HEK293 (cell line): Measurements from ENCODE around the gene ZDHHC13.

Experiments
- CTCF ChIA-PET: fragments of 350-600 bp; formaldehyde crosslinking; extraction: SDS; loops from one replicate; lab custom pipeline; 2021; ENCODE audit warnings: antibody characterized with exemption; lab: Yijun Ruan, JAX
- POLR2A ChIA-PET: fragments of 300-600 bp; formaldehyde crosslinking; extraction: SDS; loops from one replicate; lab custom pipeline; 2020; ENCODE audit warnings: antibody characterized with exemption, inconsistent platforms; lab: Yijun Ruan, JAX
- H3K27ac ChIP-seq: fragments of 200-500 bp; sonication (Bioruptor generic); 2 replicates; pipeline ENCODE4 v1.5.1; 2014; ENCODE audit warnings: low read depth, low read length, control low read depth, inconsistent platforms; ENCODE audit errors: extremely low read depth
- H3K36me3 ChIP-seq, 2 experiments: fragments of 200-500 bp in 1 of 2; sonication (Bioruptor generic) in 1 of 2; 1 replicate in 1 of 2; 2 replicates in 1 of 2; pipeline ENCODE4 v1.5.1; 2014 to 2017; ENCODE audit warnings: inconsistent platforms in 2 of 2, low read length in 2 of 2; ENCODE audit not compliant: control insufficient read depth in 2 of 2, insufficient read depth in 1 of 2
- H3K4me1 ChIP-seq: fragments of 200-500 bp; sonication (Bioruptor generic); 2 replicates; pipeline ENCODE4 v1.5.1; 2014; ENCODE audit warnings: mild to moderate bottlenecking, low read length, inconsistent platforms; ENCODE audit not compliant: control insufficient read depth, insufficient read depth
- H3K4me3 ChIP-seq: 2 replicates; pipeline ENCODE4 v1.5.1; 2011; ENCODE audit warnings: low read depth, mild to moderate bottlenecking, control low read depth, low read length, moderate library complexity
- H3K9me3 ChIP-seq: fragments of 200-500 bp; sonication (Bioruptor generic); 2 replicates; pipeline ENCODE4 v1.5.1; 2014; ENCODE audit warnings: low read depth, low read length, inconsistent platforms; ENCODE audit not compliant: control insufficient read depth, insufficient read depth
- BCL6B ChIP-seq: fragments of 450-650 bp; formaldehyde crosslinking; IDR thresholded peaks from 2 replicates; pipeline ENCODE4 v1.5.1; 2017; ENCODE audit warnings: missing biosample characterization, missing genetic modification characterization
- MZF1 ChIP-seq: fragments of 450-650 bp; formaldehyde crosslinking; IDR thresholded peaks from 2 replicates; pipeline ENCODE4 v1.5.1; 2017; ENCODE audit warnings: missing biosample characterization, missing genetic modification characterization, borderline replicate concordance
- REPIN1 ChIP-seq: fragments of 450-650 bp; formaldehyde crosslinking; IDR thresholded peaks from 2 replicates; pipeline ENCODE4 v1.5.1; 2017; ENCODE audit warnings: missing biosample characterization, missing genetic modification characterization, low read depth
- ZFP37 ChIP-seq: fragments of 450-650 bp; formaldehyde crosslinking; IDR thresholded peaks from 2 replicates; pipeline ENCODE4 v1.5.1; 2016; ENCODE audit warnings: missing biosample characterization, missing genetic modification characterization
- ZNF140 ChIP-seq: fragments of 450-650 bp; formaldehyde crosslinking; IDR thresholded peaks from 2 replicates; pipeline ENCODE4 v1.5.1; 2016; ENCODE audit warnings: missing biosample characterization, missing genetic modification characterization
- ZNF148 ChIP-seq: fragments of 450-650 bp; formaldehyde crosslinking; IDR thresholded peaks from 2 replicates; pipeline ENCODE4 v1.5.0; 2017; ENCODE audit warnings: missing biosample characterization, missing genetic modification characterization, borderline replicate concordance
- ZNF211 ChIP-seq: fragments of 450-650 bp; formaldehyde crosslinking; IDR thresholded peaks from 2 replicates; pipeline ENCODE4 v1.5.1; 2016; ENCODE audit warnings: low read depth, missing biosample characterization, missing genetic modification characterization
- ZNF214 ChIP-seq: fragments of 450-650 bp; formaldehyde crosslinking; IDR thresholded peaks from 2 replicates; pipeline ENCODE4 v1.5.1; 2017; ENCODE audit warnings: missing biosample characterization, mild to moderate bottlenecking, missing genetic modification characterization, borderline replicate concordance
- ZNF518A ChIP-seq: fragments of 450-650 bp; formaldehyde crosslinking; conservative IDR thresholded peaks from 2 replicates; pipeline ENCODE4 v1.5.1; 2016; ENCODE audit warnings: low read depth, missing biosample characterization, missing genetic modification characterization
- ZNF529 ChIP-seq: fragments of 450-650 bp; formaldehyde crosslinking; IDR thresholded peaks from 2 replicates; pipeline ENCODE4 v1.5.1; 2017; ENCODE audit warnings: missing genetic modification characterization, missing biosample characterization; ENCODE audit not compliant: insufficient replicate concordance
- ZNF623 ChIP-seq: fragments of 450-650 bp; formaldehyde crosslinking; IDR thresholded peaks from 2 replicates; pipeline ENCODE4 v1.5.1; 2016; ENCODE audit warnings: missing biosample characterization, missing genetic modification characterization
- ZNF777 ChIP-seq: fragments of 450-650 bp; formaldehyde crosslinking; IDR thresholded peaks from 2 replicates; pipeline ENCODE4 v1.5.1; 2017; ENCODE audit warnings: missing biosample characterization, missing genetic modification characterization, borderline replicate concordance
- ZNF837 ChIP-seq: fragments of 450-650 bp; formaldehyde crosslinking; IDR thresholded peaks from 2 replicates; pipeline ENCODE4 v1.5.1; 2016; ENCODE audit warnings: missing biosample characterization, missing genetic modification characterization
- TF ChIP-seq, protein P1 (sequence below): fragments of 450-650 bp; formaldehyde crosslinking; IDR thresholded peaks from 2 replicates; pipeline ENCODE4 v1.5.1; 2016; ENCODE audit warnings: missing biosample characterization, missing genetic modification characterization

The ZDHHC13 gene

GRCh38 chr11:19199048-19199447 lies 82.1 kb downstream of the ZDHHC13 start:
- H3K27ac ChIP-seq: no peak overlapping the region
- ChIA-PET POLR2A (interaction anchor here (1.3 kb wide), 1 partner anchor 12 kb away, joined by 3 read pairs; no protein-coding TSS in a partner anchor), CTCF (no interaction called here)

GRCh38 chr11:19199771-19200170 lies 82.8 kb downstream of the ZDHHC13 start:
- CTCF ChIA-PET: interaction anchor here (0.5 to 0.8 kb wide), 2 partner anchors 11 to 358 kb away, joined by 3 read pairs; no protein-coding TSS in a partner anchor
- POLR2A ChIA-PET: interaction anchor here (0.5 kb wide), 1 partner anchor 59 kb away, joined by 4 read pairs; no protein-coding TSS in a partner anchor
- H3K4me1 ChIP-seq: no peaks in the 10 kb centered on the region
- no peak overlapping the region for H3K27ac ChIP-seq
- H3K9me3 ChIP-seq: no peaks in the 10 kb centered on the region
- TF ChIP-seq BCL6B (tag by site-specific recombination): no peak
- TF ChIP-seq ZNF623 (tag by site-specific recombination): no peak
- TF ChIP-seq, protein P1, sequence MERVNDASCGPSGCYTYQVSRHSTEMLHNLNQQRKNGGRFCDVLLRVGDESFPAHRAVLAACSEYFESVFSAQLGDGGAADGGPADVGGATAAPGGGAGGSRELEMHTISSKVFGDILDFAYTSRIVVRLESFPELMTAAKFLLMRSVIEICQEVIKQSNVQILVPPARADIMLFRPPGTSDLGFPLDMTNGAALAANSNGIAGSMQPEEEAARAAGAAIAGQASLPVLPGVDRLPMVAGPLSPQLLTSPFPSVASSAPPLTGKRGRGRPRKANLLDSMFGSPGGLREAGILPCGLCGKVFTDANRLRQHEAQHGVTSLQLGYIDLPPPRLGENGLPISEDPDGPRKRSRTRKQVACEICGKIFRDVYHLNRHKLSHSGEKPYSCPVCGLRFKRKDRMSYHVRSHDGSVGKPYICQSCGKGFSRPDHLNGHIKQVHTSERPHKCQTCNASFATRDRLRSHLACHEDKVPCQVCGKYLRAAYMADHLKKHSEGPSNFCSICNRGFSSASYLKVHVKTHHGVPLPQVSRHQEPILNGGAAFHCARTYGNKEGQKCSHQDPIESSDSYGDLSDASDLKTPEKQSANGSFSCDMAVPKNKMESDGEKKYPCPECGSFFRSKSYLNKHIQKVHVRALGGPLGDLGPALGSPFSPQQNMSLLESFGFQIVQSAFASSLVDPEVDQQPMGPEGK: no peak
- TF ChIP-seq ZNF214 (tag by site-specific recombination): no peak
- TF ChIP-seq ZNF148: no peak
- TF ChIP-seq ZNF837: no peak
- no peak for TF ChIP-seq REPIN1 (tag by site-specific recombination)
- TF ChIP-seq ZNF777 (tag by site-specific recombination): no peak
- no peak for TF ChIP-seq ZFP37 (tag by site-specific recombination)
- TF ChIP-seq ZNF518A (tag by site-specific recombination): no peak
- no peak for TF ChIP-seq ZNF140 (tag by site-specific recombination)
- no peak for TF ChIP-seq ZNF529
- TF ChIP-seq MZF1 (tag by site-specific recombination): no peak
- TF ChIP-seq, all 188 proteins: peak for 0
- H3K4me3 ChIP-seq: no peak overlapping the region
- H3K36me3 ChIP-seq: no peaks in the 10 kb centered on the region

More at GRCh38 chr11:19199048-19199447, 82.1 kb downstream of the ZDHHC13 start:
- Histone ChIP-seq H3K4me1 (no peaks in the 10 kb centered on the region), H3K9me3 (no peaks in the 10 kb centered on the region), H3K36me3 (no peaks in the 10 kb centered on the region), H3K4me3 (no peak overlapping the region)
- TF ChIP-seq ZNF211 (tag by site-specific recombination) (no peak), ZNF148 (no peak)
